GM12891 (cell line): ENCODE data around the gene EFCAB7.

Experiments
- POLR2A ChIP-seq: IDR thresholded peaks from 2 replicates; pipeline ENCODE4 v1.6.1; 2011; ENCODE audit warnings: low read depth, low read length, control low read depth
- POLR2AphosphoS5 ChIP-seq: IDR thresholded peaks from 2 replicates; pipeline ENCODE4 v1.6.1; 2011; ENCODE audit warnings: low read depth, low read length, control low read depth
- TAF1 ChIP-seq: IDR thresholded peaks from 2 replicates; pipeline ENCODE4 v1.6.1; 2011; ENCODE audit warnings: low read depth, low read length, control low read depth

GRCh38 chr1:63475761-63476160 lies 47.6 kb upstream of the EFCAB7 start:
- no peak for TF ChIP-seq POLR2AphosphoS5
- no peak for TF ChIP-seq TAF1
- TF ChIP-seq POLR2A = no peak
